HK-2 (cell line): Measurements from ENCODE around the gene CTNNBIP1.

Experiments
- DNase-seq: peaks from one replicate; pipeline ENCODE4 v3.0.0-alpha.2; 2018; ENCODE audit not compliant: unreplicated experiment

Gene CTNNBIP1

DNA sequence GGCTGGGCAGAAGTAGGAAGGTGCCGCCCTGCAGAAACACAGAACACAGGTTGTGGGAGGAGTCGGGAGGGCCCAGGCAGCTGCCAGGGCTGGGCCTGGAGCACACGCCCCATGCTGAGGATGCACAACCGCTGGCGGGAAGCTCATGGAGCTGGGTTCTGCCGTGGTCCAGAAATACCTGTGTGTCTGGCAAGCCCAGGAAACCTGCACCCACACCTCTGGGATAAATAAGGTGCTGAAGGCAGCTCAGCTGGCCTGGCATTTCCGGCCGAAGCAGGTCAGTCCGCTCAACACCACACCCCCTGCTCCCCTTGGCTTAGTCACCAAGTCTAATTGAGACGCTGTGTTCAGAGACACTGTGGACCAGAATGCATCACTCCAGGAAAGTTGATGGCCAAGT is 32.1 kb downstream of the CTNNBIP1 start:
- DNase-seq = no peak

DNA sequence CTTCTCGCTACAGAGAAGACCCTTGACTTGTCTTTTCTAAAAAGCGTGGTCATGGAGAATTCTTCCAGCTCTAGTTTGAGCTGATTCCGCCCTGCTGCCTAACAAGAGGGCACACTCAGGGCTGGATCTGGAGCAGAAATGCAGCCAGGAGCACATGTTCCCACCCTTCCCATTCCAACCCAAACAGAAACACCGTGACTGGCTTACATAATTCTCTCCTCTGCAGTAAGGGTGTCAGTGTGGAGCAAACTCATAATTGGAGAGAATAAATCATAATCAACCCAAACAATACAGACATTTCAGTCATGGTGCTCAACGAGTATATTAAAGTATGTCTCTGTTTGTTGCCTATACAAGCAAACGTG is 34.5 kb downstream of the CTNNBIP1 start:
- no peak for DNase-seq

DNA sequence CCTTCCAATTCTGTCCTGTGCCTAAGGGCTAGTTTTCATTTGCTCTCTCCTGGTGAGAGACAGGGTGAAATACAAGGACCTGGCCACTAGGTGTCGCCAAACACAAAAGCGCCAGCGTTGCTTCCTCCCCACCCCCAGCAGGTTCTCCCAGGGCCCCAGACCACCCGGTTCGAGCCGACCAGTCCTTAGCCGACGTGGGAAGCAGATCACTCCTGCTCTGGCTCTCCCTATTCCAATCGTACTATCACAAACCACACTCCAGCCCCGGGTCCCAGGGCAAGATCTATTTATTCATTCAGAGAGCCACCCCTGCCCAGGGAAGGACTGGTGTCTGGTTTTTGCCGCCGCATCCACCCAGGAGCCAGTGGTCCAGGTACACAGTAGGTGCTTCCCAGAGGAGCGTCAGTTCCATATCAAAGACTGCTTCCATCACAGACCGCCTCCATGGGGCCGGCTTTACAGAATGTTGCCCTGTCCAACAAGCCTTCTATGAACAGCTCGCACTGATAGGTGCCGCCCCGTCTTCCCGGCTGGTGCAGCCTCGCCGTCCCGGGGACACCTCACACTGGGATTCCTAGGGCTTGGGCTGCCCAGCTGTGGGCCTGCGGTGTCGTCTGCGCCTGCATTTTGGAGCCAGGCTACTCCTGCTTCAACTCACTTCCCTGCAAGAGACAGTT is 35.0 kb downstream of the CTNNBIP1 start:
- peak; percentile 72 for DNase-seq

DNA sequence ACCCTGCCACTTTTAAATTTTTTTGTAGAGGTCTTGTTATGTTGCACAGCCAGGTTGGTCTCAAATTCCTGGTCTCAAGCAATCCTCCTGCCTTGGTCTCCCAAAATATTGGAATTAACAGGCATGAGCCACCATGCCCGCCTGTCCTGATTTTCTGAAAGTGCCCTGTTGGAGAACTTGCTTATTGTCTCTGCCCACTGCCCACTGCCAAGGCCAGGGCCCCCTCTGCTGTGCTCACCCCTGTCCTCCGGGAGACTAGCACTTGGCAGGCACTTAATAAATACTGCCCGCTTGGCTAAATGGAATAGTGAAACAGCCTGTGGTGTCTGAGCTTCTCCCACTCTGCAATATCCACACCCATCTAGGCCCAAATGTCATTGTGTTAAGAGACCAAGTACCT is 35.7 kb downstream of the CTNNBIP1 start:
- DNase-seq = no peak

DNA sequence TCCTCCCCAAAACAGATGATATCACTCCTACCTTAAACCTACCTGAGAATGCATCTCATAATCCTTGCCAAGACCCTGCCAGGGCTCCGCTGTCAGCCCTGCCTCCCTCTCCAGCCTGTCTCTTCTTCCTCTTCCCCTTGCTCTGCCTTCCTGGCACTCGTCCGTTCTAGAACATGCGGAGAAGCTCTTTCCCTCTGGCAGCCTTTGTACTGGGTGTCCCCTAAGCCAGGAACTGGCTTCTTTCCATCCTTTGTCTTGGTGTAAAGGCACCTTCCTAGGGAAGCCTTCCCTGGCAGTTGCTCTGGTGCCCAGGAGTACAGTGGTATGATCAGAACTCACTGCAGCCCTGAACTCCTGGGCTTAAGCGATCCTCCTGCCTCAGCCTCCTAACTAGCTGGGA is 36.1 kb downstream of the CTNNBIP1 start:
- DNase-seq = no peak

DNA sequence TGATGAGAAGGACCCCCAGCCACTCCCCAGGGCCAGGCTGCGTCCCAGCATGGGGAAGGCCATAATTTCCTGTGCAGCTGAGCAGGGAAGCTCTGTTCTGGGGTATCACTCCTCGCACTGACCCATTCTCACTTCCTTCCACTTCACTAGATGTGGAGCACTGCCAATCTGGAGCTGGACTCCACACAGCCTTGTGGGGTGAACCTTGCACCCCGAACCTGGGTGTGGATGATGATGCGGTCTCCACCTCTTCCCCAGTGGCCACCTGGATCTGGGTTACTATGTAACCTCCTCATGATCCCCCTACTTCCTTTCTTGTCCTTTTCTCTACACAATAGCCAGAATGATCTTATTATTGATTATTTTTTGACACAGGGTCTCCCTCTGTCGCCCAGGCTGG is 36.7 kb downstream of the CTNNBIP1 start:
- no peak for DNase-seq

DNA sequence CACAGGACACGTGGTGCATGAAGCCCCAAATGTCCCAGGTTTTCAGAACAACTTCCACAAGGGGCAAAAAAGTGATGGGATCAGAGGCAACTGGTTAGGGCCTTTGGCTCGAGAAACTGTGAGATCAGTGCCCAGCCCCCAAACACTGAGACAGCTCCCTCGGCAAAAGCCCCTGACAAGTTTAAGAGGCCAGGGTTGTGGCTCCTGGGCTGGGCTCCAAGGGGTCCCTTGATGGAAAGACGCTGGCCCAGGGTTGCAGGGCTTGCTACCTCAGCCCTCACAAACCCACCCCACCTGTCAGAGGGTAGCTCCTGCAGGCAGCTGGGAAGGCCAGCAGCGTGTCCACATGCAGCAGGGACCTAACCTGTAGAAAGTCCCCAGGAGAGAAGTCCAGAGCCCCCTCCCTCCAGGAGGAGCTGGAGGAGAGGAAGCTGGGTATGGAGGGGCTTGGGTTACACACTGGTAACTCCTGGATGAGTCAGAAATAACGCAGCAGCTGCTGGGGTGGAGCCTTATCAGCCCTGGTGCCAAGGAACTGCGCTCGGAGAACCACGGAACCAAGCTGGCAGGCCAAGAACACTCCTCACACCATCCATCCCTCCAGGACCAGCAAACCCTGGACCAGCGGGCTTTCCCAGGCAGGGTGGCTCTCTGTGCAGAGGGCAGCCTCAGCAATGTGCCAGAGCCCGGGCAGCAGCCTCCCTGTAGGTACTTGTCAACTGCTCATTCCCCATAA is 37.5 kb downstream of the CTNNBIP1 start:
- peak; percentile 29 for DNase-seq

DNA sequence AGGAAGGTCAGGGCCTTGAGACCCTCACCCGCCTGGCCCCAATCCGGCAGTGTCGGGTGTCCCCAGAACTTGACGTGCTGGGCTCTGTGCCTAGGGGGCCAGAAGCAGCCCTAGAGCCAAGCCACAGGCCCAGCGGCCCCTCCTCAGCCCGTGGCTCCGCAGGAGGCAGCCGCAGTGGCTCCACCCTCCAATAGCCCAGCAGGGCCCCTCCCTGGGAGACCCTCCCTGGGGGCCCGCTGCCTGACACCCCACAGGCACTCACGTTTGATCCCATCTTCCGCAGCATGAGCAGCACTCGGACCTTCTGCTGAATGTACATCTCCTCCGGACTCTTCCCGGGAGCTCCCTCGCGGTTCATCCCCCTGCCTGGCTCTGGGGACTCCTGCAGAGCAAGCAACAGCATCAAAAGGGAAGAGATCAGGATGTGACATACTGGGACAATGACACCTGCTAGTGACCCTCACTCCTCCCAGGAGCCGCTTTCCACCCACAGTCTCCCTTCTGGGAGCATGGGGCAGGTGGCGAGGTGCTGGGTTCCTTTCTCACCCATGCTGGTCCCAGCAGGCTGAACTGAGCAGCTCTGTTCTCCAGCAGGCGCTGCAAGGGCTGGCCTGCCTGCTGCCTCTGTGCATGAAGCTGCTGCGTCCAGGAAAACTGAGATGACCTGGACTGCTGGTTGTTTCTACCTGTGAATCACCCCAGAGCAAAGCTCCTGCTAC is 38.2 kb downstream of the CTNNBIP1 start:
- DNase-seq = peak; percentile 48

DNA sequence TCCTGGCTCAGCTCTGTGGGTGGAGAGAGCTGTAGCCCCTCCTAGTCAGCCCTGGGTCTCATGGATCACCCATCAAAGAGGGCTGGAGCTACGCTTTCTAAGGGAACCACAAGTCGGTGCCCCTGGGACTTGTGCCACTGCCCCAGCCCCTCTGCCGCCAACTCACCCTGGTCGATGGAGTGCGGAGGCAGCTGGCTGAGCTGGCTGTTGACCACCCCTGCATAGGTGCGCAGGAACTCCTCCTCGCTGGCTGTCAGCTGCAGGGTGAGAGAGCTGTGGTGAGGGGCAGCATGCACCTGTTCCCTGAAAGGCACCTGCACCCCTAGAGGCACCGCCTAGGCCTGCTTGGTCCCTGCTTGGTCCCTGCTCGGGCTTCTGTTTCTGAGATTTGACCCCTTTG is 39.0 kb downstream of the CTNNBIP1 start:
- DNase-seq = no peak

DNA sequence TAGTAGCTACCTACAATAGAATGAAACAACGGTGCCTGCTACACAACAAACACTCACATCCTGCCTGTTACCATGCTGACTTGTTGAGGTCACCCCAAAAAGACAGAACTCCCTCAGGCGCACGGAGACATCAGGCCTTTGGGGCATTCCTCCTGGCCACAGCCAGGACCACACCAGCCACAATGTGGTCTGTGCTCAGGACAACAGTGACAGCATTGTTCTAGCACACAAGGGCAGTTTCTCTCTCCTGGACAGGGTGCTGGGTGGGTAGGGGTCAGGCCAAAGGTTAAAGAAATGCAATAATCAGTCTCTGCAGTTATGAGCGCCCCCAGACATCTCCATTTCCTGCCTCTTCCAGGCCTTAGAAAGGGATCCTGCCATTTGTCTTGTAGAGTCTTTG is 39.5 kb downstream of the CTNNBIP1 start:
- DNase-seq = no peak

DNA sequence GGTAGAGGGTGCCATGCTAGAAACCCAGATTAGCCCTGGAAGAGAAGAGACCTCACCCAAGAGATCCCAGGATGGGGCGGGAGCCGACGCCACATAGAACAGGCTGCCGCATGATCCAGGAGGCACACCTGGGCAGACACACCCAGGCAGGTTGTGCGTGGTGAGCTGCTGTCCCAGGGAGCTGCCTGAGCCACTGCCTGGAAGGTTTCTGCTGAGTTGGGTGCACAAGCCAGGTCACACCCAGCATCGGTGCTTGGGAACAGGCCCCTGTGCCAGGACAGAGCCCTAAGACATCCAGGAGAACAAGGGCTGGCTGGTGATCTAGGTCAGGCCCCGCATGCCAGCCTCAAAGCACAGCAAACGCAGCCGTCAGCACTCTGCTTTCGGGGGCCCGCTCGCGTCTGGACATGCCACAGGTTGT is 40.2 kb downstream of the CTNNBIP1 start:
- no peak for DNase-seq

DNA sequence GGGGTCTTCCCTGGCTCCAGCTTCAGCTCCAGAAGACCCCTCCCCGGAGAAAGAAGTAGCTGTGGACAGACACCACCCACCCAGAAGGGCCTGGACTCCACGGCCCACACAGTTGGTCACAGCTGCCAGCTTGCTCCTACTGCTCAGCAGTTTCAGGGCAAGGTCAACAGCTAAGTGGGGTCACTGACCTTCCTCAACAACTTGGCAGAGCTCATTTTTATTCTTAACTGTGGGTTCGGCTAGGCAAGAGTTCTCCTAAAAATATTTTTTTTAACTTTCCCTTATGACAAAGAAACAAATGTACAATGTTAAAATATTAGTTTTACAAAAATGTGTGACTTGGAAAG is 41.9 kb downstream of the CTNNBIP1 start:
- DNase-seq = no peak

DNA sequence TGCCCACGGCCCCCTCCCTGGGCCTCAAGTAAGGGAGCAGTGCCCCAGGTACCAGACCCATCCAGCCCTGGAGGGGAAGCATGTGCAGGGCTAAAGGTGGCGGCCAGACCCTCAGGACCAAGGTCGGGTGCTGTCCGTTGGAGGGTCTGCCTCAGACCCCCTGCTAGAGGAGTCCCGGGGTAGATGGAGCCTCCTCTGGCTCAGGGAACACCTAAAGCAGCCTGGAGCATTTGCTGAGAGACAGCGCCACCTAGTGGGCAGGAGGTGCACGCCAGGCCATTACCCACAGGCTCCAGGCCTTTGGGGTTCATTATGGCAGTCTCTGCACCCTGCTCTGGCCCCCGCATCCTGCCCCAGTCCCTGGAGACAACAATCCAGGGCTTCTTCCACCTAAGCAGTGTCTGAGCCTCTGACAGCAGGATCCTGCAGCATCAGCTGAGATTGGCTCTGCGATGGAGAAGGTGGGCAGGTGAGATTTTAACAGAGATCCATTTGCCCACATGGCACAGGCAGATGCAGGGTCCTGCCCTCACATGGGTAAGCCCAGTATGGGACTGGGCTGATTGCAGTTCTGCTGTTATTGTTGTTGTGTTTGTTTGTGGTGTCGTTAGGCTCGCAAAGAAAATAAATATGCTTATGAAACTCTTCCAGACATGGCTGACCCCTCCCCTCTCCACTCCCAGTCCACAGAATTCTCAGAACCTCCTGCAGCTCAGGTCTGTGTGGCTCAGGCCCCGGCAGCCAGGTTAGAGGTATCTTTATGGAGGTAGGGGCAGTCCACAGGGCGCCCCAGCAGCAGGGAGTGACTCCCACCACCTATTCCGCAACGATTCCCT is 42.4 kb downstream of the CTNNBIP1 start:
- DNase-seq = peak; percentile 84

DNA sequence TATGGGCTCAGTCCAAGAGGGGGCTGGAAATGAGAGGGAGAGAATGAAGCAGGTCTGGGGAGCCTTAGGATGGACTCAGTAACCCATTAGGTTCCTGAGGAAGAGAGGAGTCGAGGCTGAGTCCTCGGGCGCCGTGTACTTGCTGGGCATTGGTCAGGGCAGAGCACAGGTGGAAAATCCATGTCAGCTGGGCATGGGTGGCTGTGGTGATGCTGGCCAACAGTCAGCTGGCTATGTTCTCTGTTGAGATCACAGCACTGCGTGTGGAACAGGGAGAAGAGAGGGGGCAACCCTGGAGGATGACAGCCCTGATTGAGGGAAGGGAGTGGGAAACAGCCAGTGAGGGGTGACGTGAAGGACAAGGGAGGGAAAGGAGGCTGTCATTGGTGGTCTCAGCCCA is 43.2 kb downstream of the CTNNBIP1 start:
- no peak for DNase-seq

DNA sequence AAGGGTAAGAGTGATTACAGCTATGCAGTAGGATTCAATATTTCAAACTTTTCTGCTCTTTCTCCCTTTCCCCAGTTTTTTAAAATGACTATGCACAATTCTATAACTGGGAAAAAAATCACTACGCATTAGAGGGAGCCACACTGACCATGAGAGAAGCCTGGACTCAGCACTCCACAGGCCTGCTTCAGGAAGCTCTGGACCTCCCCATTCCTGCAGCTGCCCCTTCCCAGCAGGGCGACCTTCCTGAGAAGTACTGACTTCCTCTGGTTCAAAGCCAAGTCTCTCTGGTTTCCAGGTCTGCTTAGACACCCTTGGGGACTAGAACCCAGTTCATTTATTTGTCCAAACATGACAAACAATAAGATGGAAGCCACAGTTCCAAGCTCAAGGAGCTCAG is 44.3 kb downstream of the CTNNBIP1 start:
- no peak for DNase-seq

DNA sequence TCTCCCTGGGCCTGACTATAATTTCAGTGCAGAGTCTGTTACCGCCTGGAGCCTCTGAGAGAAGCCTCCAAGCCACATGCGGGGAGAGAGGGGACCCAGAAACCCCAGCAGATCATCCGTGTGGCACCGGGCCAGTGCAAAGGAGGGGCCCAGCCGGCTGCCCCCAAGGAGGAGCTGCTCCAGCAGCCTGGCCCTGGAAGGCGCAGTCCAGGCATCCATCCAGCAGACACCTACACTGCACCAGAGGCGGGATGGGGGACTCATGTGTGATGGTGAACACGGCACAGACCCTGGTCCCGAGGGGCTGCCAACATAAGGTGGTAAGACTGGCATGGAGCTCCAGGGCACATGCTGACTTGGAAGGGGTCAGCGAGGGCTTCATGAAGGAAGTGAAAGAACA is 46.7 kb downstream of the CTNNBIP1 start:
- DNase-seq = no peak

DNA sequence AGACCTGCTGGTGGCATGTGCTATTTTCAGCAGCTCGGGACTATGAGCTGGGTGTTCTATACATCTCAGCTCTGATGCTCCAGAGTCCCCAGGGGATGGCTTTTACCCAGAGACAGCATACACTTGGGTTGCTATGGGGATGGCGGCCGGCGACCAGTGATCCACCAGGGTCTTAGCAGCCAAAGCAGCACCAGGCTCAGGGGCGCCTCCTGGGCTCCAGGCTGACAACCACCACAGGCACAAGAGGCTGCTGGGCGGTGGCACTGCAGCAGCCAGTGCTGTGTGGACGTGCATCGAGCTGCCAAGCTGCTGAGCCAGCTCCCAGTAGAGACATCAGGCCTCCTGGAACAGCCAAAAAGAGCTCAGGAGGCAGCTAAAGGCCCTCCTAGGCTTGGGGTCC is 48.7 kb downstream of the CTNNBIP1 start:
- DNase-seq = no peak

DNA sequence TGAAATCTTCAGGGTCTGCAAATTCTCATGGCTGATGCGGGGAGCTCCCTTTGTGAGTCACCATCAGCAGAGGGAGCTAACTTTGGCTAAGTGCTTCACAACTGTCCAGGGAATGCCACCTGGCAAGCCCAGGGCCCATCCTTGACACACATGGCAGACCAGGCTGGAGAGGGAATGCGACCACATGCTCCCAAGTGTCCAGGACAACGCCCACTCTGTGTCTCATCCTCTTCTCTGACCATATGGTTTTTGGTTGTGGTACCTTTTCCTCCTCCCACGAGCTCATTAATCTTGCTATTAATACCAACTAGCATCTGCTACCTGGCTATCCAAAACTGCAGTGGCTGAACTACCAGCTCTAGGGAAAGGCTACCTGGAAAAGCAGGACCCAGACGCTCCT is 49.2 kb downstream of the CTNNBIP1 start:
- DNase-seq = no peak

DNA sequence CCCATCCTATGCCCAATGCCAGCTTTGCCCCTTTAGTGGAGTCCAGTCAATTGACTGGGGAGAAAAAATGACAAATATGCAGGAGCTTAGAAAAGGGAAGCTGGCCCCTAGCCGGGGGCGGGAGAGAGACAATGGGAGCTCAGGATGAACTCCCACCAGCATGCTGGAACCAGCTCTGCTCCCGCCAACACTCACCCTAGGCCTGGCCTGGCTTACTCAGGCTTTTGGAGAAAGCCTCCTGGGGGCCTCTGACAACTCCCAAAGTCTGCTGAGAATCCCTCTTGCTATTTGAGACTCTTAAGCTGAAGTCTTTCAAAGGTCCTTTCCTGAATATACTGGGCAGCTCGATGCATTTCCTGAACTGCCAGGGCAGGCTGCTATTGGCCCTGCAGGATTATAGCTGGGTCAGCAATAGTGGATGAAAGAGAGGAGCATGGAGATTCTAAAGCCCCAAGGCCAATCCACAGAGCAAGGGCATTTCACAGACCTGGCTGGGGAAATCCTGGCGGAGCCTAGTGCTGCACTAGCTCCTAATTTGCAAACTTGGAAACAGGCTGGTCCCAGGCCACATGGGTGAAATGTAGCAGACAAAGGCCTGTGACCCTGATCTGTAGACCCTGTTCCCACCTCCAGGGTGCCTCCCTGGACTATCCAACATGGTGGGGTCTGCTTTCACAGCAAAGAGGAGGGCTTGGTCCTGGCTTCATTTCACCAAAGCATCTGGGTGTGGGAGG is 50.6 kb downstream of the CTNNBIP1 start:
- DNase-seq = no peak

DNA sequence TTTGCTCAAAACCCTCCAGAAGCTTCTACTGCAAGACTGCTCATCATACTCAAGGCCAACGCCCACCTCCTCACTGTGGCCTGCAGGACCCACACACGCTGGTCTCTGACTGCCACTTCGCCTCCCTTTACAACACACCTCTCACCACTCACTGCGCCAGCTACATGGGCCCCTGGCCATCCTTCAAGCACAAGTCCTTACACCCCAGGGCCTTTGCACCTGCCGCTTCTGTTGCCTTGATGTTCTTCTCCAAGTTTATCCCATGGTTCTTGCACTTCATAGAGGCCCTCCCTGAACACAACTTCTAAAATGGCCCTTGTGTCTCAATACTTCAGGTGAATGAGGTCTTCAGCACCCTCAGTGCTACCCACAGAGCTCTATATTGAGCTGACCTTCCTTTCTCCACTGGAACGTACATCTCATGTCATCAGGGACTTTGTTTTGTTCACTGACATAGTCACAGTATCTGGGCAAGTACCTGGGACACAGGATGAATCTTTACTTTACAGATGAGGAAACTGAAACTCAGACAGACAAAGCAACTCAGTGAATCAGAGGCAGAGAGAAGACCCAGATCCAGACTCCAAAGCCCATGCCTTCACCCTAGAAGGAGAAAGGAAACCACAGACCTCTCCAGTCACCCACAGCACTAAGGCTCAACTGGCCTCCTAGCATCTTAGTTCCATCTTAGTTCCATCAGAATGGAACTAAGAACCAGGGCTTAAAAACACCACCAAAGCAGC is 51.6 kb downstream of the CTNNBIP1 start:
- no peak for DNase-seq

DNA sequence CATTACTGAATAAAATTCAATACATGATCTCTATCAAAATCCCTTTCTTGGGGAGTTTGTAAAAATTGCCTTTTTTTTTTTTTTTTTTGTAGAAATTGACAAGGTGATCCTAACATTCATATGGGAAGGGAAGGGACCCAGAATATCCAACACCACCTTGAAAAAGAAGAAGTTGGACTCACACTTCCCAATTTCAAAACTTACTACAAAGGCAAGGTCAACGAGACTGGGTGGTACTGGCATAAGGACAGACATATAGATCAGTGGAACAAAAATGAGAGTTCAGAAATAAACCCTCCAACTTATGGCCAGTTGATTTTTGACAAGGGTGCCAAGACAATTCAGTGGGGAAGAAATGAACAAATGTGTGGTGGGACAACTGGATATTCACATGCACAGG is 54.9 kb downstream of the CTNNBIP1 start:
- no peak for DNase-seq
